GM21381 (cell line): ENCODE results near the gene ADI1.
A peak's percentile ranks its signal among the peaks of the same experiment; 100 is the strongest.
"Not testable (repeated sequence)": the region's sequence is repeated elsewhere in the genome, so short reads cannot be mapped to it uniquely, and the experiment has no call there.

Source experiments
- ATAC-seq: cut with Tn5 transposase; IDR thresholded peaks from one replicate; pipeline ENCODE4 v1.9.1; 2021; ENCODE audit warnings: mild to moderate bottlenecking, moderate library complexity; ENCODE audit not compliant: unreplicated experiment

Gene ADI1

DNA sequence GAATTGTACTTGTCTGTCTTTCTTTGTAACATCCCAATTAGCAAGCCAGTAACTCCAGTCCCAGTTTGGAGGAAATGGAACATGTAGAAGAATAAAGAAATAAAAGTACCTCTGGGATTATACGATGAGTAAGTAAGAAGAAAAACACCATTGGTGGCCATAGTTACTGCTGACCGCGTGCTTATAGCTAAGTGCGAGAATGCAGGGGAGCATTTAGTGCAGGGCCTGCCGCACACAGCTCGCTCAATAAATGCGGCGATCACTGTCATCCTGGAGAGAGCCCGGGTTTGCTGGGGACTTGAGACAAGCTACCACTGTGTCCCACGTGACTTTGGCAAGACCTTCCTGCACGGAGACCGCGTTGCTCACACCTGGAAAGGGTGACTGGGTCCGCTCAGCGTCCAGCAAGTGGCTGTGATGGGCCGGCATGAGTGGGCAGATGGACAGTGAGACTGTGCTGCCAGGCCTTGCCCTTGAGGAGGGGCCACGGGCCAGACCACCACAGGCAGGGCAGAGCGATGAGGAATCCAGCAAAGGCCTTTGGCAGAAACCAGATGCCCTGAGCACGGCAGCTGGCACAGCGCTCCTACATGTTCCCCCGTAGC, 54.8 kb downstream of the ADI1 start:
- no peak for ATAC-seq

DNA sequence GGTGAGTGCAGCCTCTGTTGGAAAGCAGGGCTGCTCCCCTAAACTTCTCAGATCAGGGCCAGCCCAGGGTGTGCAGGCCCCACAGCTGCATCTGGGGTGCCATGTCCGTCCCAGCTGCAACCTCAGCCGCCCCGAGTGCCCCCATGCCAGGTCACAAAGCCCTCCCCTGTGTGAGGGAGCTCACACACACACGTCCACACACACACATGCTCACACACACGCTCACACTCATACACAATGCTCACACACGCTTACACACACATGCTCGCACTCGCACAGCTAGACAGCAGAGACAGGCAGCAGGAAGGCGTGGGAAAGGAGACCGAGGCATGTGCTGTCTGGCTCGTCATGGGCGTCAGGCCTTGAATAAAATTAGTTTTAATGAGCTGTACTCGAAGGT, 55.4 kb downstream of the ADI1 start:
- ATAC-seq: no peak

DNA sequence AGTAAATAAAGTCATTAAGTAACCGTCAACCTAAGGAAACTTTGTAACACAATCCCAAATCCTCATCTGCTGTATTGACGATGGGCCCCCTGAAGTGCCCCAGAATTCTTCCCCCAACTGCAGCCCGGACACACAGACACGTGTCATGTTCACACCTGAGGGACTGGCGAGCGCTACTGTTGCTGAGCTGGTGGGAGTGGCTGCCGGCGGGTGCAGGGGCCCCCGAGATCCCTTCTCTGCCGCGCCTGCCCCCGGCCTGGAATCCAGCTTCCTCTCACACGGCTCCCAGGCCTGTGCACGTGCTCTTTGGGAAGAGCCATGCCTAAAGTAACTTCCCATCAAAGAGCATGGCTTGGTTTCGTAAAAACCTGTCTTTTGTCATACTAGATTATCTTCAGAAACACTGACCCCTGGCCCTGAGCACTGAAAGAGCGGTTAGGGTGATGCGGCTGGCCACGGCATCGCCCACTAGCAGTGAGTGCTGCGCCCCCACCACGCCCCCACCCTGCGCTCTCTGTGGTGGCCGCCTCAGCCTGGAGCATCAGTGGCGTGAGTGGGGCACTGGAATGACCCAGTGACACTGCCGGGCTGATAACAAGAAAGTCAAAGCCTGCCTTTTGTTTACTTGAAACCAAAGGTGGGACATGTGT, 56.0 kb downstream of the ADI1 start:
- ATAC-seq: no peak

DNA sequence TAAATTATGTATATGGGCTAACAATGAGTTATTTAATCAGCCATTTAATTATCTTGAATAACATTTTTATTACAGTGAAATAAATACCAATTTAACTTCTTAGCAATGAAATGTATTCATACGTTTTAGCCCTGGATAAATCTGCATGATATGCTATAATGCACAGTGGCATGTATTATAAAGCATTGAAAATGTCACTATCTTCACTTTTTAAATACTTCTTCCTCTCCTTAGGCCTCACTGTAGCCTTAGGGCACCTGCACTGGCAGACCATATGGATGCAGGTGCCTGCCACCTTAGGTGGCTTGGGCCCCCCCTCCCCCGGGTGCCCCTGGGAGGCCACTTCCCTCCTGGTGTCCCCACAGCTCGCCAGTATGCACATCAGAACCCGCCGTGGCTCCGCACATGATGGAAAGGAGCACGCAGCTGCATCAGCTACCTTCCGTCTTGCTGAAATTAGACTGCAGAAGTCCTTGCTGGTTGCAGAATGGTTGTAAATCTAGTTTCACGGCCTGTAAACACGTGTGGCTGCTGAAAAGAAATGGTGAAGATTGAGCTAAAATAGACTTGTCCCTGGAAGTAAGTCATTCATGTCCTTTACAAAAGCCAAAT, 56.7 kb downstream of the ADI1 start:
- ATAC-seq: no peak

DNA sequence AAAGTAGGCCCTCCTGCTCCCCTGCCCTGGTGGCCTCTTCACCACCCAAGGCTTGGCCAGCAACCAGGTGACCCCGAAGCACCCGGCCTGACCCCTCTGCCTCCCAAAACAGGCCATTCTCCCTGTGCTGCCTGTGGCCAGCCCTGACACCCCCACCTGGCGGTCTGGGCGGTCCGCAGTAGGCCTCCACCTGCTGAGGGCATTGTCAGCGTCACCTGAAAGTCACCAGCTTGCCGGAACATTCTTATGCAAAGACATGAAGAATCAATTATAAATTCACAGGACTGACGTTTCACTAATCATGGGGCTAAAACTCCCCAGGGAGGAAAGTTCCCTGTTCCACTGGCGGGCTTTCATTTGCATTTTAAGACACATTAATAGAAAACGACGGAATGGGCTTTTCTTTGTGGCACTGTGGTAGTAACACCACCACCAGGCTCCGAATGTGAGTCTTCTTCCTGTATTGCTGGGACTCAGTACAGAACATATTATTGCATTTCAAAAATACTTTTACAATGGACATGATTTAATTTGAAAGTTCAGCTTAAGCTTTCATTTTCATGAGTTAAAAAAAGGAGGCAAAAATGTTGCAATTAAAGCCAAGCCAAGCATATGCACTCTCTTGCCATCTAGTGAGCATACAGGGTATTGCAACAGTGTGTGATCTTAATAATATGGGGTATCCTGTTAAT, 57.4 kb downstream of the ADI1 start:
- peak; percentile 69 for ATAC-seq

DNA sequence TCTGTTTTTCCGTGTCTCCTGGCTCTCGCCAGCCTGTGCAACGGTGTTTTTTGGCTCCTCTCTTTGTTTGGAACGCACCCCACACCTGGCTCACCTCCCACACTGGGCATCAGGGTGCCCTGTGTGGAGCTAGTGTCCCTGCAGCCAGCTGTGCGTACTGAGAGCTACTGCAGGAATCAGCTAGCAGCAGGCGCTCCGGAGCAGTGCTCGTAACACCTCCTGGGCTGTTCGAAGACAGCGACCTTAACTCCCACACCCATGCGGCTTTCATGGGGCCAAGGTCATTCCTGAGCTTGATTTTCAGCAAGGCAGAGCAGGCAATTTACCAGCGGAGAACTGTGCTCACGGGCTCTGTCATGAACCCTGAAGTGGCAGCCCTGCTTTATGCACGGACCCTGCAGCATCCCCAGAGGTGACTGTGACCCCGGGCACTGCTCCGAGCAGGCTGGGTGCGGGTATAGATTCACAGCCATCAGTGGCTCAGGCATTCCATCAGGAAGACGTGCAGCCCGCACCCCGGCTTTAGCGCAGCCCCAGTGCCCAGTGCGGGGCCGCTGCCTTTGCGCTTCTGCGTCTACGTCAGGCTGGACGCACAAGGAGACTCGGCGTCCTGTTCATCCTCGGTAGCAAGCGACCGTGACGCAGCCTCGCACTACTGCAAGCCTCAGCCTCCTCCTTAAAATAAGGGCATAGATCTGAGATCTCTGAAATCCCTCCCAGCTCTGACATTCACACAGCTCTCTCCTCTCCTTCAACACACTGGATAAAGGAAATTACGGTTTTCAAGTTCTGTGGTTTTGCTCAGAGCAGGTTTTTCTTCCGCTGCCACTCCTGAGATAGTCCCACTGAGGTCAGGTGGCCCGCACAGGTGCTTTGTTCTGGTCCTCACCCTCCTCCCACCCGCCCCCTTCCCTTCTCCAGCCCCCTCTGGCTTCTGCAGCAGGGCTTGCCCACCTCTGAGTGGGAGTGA, 58.2 kb downstream of the ADI1 start:
- no peak for ATAC-seq

DNA sequence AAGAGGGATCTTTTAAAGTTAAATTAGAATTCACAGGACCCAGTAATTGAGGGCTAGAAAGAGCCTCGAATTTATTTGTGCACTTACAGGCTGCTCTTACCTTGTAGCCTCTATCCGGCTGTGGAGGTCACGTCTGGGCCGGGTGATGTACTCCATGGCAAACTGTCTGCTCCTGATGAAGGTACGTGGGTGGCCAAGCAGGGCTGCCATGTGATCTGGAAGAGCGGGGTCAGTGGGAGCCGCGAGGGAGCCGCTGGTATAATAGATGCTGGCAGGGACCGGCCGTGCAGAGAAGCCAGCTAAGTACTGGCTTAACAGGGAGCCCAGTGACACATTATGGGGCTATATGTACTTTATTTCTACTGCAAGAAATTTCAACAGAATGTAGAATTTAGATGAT, 59.2 kb downstream of the ADI1 start:
- ATAC-seq: no peak

DNA sequence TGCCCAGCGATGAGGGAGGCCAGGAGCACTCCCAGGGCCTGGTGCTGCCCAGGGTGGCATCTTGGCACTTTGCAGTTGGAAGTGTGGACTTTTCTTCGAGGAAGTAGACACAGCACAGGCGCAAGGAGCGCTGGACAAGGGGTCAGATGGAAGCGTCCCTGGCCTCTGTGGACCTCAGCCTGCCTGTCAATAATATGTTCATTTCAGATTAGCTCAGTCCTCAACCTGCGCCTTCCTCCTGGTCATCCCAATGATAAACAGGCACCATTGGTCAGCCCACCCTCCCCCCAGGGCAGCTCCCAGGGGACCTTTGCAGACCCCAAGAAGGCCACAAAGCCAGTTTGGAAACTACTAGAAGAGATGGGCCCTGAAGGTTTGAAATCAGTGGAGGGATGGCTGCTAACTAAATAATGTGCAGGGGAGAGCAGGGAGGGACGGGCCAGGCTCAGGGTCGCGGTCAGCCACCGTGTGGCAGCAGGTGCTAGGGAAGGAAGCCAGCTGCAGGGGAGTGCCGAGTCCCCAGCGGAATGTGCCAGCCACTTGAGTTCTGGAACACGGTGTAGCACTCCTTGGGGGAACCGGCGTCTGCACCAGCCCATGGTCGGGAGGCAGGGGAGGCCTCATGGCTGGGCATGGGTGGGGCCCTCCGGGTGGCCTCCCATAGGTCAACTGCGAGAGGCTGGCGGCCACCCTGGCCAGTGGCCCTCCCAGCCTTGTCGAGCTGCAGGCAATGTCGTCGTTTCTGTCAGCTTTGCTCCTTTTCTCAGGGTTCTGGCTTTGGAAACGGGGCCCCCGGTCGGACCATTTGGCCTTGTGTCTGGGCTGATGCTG, 59.9 kb downstream of the ADI1 start:
- ATAC-seq: no peak

GRCh38 chr2:3458396-3459184, 60.7 kb downstream of the ADI1 start:
- ATAC-seq: no peak

- no peak for ATAC-seq
These were observed 61.6 kb downstream of the ADI1 start for GRCh38 chr2:3457524-3458395.

- ATAC-seq: no peak
These were observed 63.2 kb downstream of the ADI1 start for GRCh38 chr2:3456125-3456524.

DNA sequence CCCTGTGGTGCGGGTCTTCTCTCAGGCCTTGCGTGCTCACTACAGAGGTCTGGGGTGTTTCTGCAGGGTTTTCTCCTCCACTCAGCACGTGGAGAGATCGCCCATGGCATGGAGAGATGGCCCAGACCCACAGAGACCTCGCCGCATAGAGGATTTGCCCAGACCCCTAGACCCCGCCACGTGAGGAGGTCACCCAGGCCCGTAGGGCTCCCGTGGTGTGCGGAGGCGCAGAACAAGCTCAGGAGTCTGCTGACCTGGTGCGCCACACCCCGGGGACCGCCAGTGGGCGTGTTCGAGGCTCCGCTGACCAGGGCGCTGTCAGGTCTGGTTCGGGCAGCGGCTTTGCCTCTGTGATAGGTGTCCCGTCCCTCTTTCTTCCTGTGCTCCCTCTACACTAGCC, 64.5 kb downstream of the ADI1 start:
- ATAC-seq: no peak

- not testable (repeated sequence) for ATAC-seq
These were observed 65.3 kb downstream of the ADI1 start for GRCh38 chr2:3454005-3454404.

DNA sequence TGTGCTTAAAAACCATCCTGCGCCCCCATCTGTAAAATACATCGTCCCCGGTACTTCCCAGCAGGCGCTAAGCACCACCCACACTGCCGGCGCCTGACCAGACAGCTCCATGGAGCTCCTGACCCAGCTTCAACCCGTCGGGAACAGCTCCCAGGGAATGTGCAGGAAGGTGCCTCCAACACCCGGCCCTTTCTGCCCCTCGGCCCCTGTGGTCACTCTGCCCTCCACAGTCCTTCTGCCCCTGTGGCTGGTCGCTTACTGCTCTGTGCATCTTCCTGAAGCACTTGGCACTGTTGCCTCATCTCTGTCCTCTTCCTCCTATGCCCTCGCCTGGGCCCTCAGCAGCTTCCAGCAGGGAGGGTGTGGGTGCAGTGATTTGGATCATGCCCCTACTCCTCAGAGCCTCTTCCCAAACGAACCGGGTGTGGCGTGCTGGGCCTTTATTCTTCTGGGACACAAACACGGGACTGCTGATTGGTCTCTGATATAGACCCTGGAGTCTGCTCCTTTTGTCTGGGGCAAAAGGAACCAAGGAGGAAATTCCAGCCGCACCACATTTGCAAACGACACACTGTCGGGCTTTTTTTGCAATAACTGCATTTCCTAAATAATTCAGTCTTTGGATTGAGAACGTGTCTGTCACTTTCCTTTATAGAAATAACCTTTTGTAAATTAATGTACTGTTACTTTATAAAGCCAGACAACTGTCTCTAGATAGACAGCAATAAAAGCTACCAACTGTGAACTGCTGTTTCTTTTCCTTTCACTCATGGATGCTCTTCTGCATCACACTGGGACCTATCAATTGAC, 65.9 kb downstream of the ADI1 start:
- no peak for ATAC-seq

DNA sequence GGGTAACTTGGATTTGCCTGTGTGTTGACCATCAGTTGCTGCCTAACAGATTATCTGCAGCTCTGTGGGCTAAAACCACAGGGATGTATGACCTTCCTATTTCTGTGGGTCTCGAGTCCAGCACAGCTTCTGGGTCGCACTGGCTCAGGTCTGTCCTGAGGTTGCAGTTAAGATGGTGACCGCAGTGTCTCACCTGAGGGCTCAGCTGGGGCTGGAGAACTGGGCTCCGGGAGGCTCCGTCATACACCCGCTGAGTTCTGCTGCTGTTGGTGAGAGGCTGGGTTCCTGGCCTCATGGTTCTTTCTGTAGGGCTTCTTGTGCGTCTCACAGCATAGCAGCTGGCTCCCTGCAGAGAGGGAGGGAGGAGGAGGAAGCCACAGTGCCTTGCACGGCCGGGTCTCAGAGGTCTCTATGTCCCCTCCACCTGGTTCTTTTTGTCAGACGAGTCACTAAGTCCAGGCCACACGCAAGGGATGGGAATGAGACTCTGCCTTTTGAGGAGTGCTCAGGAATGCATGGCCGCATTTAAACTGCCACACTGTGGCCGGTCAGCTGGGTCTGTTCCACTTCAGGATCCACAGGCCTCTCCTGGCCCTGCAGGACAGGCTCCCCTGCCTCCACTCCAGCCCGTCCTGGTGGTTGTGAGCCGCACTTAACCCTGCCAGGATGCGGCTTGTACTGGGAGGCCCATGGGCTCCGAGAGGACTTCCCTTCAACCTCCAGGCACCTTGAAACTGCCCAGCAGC, 67.2 kb downstream of the ADI1 start:
- no peak for ATAC-seq

- no peak for ATAC-seq
These were observed 68.2 kb downstream of the ADI1 start for GRCh38 chr2:3451169-3451568.
